HCT116 (cell line): Measurements from ENCODE around the gene RCBTB1.

Experiments
- CTCF ChIP-seq, 3 experiments: fragments of 200-600 bp in 1 of 3; sonication (generic) in 1 of 3; IDR thresholded peaks in 2 of 3; conservative IDR thresholded peaks in 1 of 3; 2 replicates each; pipeline ENCODE4 v1.5.1; 2012 to 2017; ENCODE audit warnings: low read depth in 2 of 3, low read length in 2 of 3, antibody characterized with exemption in 1 of 3, borderline replicate concordance in 1 of 3, control low read depth in 1 of 3, mild to moderate bottlenecking in 1 of 3, mixed read lengths in 1 of 3, mixed run types in 1 of 3, moderate library complexity in 1 of 3; ENCODE audit not compliant: insufficient read depth in 1 of 3
- EZH2 ChIP-seq: fragments of 200-600 bp; sonication (generic); IDR thresholded peaks from 2 replicates; pipeline ENCODE4 v1.6.1; 2017; ENCODE audit warnings: antibody characterized with exemption, mixed run types
- EZH2phosphoT487 ChIP-seq: fragments of 200-600 bp; IDR thresholded peaks from 2 replicates; pipeline ENCODE4 v1.6.1; 2018; ENCODE audit warnings: antibody characterized with exemption, borderline replicate concordance
- FOSL1 ChIP-seq: IDR thresholded peaks from 2 replicates; pipeline ENCODE4 v1.6.1; 2012; ENCODE audit warnings: low read depth
- JUND ChIP-seq: IDR thresholded peaks from 2 replicates; pipeline ENCODE4 v1.6.1; 2012
- POLR2A ChIP-seq: IDR thresholded peaks from 2 replicates; pipeline ENCODE4 v1.7.0; 2011; ENCODE audit warnings: borderline replicate concordance; ENCODE audit not compliant: insufficient read depth, insufficient read length; ENCODE audit errors: extremely low read depth
- POLR2AphosphoS5 ChIP-seq: IDR thresholded peaks from 2 replicates; pipeline ENCODE4 v1.6.1; 2011; ENCODE audit warnings: mild to moderate bottlenecking, low read depth, low read length, moderate library complexity
- RAD21 ChIP-seq: IDR thresholded peaks from 2 replicates; pipeline ENCODE4 v1.6.1; 2012; ENCODE audit warnings: low read depth, mild to moderate bottlenecking
- REST ChIP-seq: IDR thresholded peaks from 2 replicates; pipeline ENCODE4 v1.6.1; 2012; ENCODE audit warnings: low read depth
- SP1 ChIP-seq: IDR thresholded peaks from 2 replicates; pipeline ENCODE4 v1.6.1; 2012; ENCODE audit warnings: low read depth
- ZBTB33 ChIP-seq: IDR thresholded peaks from 2 replicates; pipeline ENCODE4 v1.6.1; 2011; ENCODE audit warnings: mild to moderate bottlenecking, low read length, moderate library complexity; ENCODE audit not compliant: insufficient replicate concordance; ENCODE audit errors: extremely low read depth
- ZNF274 ChIP-seq: fragments of 200-500 bp; sonication (Bioruptor generic); IDR thresholded peaks from 2 replicates; pipeline ENCODE4 v1.6.1; 2014; ENCODE audit warnings: mild to moderate bottlenecking, low read depth, low read length, inconsistent platforms

- TF ChIP-seq RAD21 (no peak), ZBTB33 (no peak), CTCF (IDR thresholded peaks at IDR 0.05 in 2 of 3, conservative IDR thresholded peaks at IDR 0.05 in 1 of 3; ENCODE audit: borderline replicate concordance in 1 of 3, insufficient read depth in 1 of 3, low read depth in 2 of 3, low read length in 2 of 3) (no peak), REST (no peak), POLR2A (no peak), EZH2 (no peak), POLR2AphosphoS5 (no peak), ZNF274 (no peak), FOSL1 (no peak), EZH2phosphoT487 (no peak), SP1 (no peak), JUND (no peak)
Measured at GRCh38 chr13:49521224-49521623, 64.1 kb downstream of the RCBTB1 start.
